Measurements from ENCODE around the gene WDR55.

- no peak for TF ChIP-seq CTCF (IDR thresholded peaks at IDR 0.05)
- no peak for TF ChIP-seq POLR2A (IDR thresholded peaks at IDR 0.05)
Observed at GRCh38 chr5:140673187-140673976, 8.7 kb downstream of the WDR55 start, which contains the start of gene DND1.

Measured in esophagus squamous epithelium (tissue), 4 donors.